ENCODE data around the gene AMDHD2.

GRCh38 chr16:2496223-2497115 is 23.7 kb upstream of the AMDHD2 start:
- no peak for TF ChIP-seq CTCF (IDR thresholded peaks at IDR 0.05; ENCODE audit: low read length)
- no peak for TF ChIP-seq EZH2 (optimal IDR thresholded peaks at IDR 0.05; ENCODE audit: low read depth, low read length)
- TF ChIP-seq EZH2phosphoT487 (IDR thresholded peaks at IDR 0.05; ENCODE audit: low read length) = no peak

All from MM.1S (cell line).